CD14-positive monocyte (primary cell): ENCODE data around the gene GALNT17. TPM values are rescaled to one million over a fixed set of nuclear protein-coding genes. Genes with fewer than 3 reads are reported as not detected.

Experiments
- DNase-seq, 3 donors: peaks; one replicate each; pipeline ENCODE4 v3.0.0-alpha.2; 2011 to 2022
- H2AFZ ChIP-seq: 2 replicates; pipeline ENCODE4 v1.6.0; 2012; ENCODE audit warnings: mild to moderate bottlenecking, low read depth, low read length, inconsistent platforms; ENCODE audit not compliant: insufficient read depth, poor library complexity, severe bottlenecking
- H3K27ac ChIP-seq, 2 donors: 1 replicate in 1 of 2; 2 replicates in 1 of 2; pipeline ENCODE4 v1.5.1; 2012 to 2013; ENCODE audit warnings: low read length in 2 of 2, control low read depth in 1 of 2, inconsistent platforms in 1 of 2, low read depth in 1 of 2, mild to moderate bottlenecking in 1 of 2
- H3K27me3 ChIP-seq, 2 donors: one replicate each; pipeline versions ENCODE4 v1.6.0 to v1.6.1; 2011 to 2013; ENCODE audit warnings: low read length in 2 of 2; ENCODE audit not compliant: control insufficient read depth in 2 of 2, insufficient read depth in 2 of 2
- H3K36me3 ChIP-seq, 2 donors: replicated peaks in 1 of 2; 1 replicate in 1 of 2; 2 replicates in 1 of 2; pipeline versions ENCODE4 v1.5.1 to v1.6.1; 2012 to 2013; ENCODE audit warnings: low read length in 2 of 2, control low read depth in 1 of 2, inconsistent platforms in 1 of 2, mild to moderate bottlenecking in 1 of 2; ENCODE audit not compliant: insufficient read depth in 2 of 2, control insufficient read depth in 1 of 2
- H3K4me1 ChIP-seq, 2 donors: 1 replicate in 1 of 2; 2 replicates in 1 of 2; pipeline versions ENCODE4 v1.5.1 to v1.6.1; 2012 to 2013; ENCODE audit warnings: low read length in 2 of 2, control low read depth in 1 of 2, inconsistent platforms in 1 of 2, mild to moderate bottlenecking in 1 of 2, moderate library complexity in 1 of 2; ENCODE audit not compliant: insufficient read depth in 2 of 2, control insufficient read depth in 1 of 2
- H3K4me2 ChIP-seq: replicated peaks from 2 replicates; pipeline ENCODE3; 2012; ENCODE audit warnings: low read length, moderate library complexity, mild to moderate bottlenecking; ENCODE audit not compliant: poor library complexity, severe bottlenecking; ENCODE audit errors: extremely low read depth
- H3K4me3 ChIP-seq, 3 experiments: fragments of 200-600 bp in 1 of 3; sonication (generic) in 1 of 3; replicated peaks in 1 of 3; 1 replicate in 2 of 3; 2 replicates in 1 of 3; pipeline ENCODE4 v1.5.1; 2011 to 2013; ENCODE audit warnings: low read length in 3 of 3, mild to moderate bottlenecking in 3 of 3, control low read depth in 2 of 3, low read depth in 2 of 3, inconsistent platforms in 1 of 3, moderate library complexity in 1 of 3
- H3K79me2 ChIP-seq: 2 replicates; pipeline ENCODE4 v1.6.0; 2012; ENCODE audit warnings: mild to moderate bottlenecking, control low read depth, inconsistent platforms, low read length, moderate library complexity; ENCODE audit not compliant: insufficient read depth
- H3K9ac ChIP-seq: 2 replicates; pipeline ENCODE4 v1.6.0; 2017; ENCODE audit warnings: low read length, mild to moderate bottlenecking; ENCODE audit not compliant: insufficient read depth, poor library complexity, severe bottlenecking
- H3K9me3 ChIP-seq, 2 donors: replicated peaks in 1 of 2; 1 replicate in 1 of 2; 2 replicates in 1 of 2; pipeline versions ENCODE4 v1.5.1 to v1.6.1; 2012 to 2013; ENCODE audit warnings: low read length in 2 of 2, control low read depth in 1 of 2; ENCODE audit not compliant: control insufficient read depth in 1 of 2, insufficient read depth in 1 of 2
- H4K20me1 ChIP-seq: 2 replicates; pipeline ENCODE4 v1.6.0; 2012; ENCODE audit warnings: mild to moderate bottlenecking, low read length, control low read depth, moderate library complexity; ENCODE audit not compliant: insufficient read depth
- H3K27ac Mint-ChIP-seq, 7 donors: one replicate each; pipeline ENCODE4 v1.8.0; 2020; ENCODE audit warnings: mild to moderate bottlenecking in 7 of 7, mixed read lengths in 7 of 7, moderate library complexity in 6 of 7, inconsistent platforms in 2 of 7
- H3K27me3 Mint-ChIP-seq, 3 donors: one replicate each; pipeline ENCODE4 v1.8.0; 2021 to 2022; ENCODE audit warnings: low read depth in 3 of 3, mild to moderate bottlenecking in 3 of 3, mixed read lengths in 3 of 3, moderate library complexity in 3 of 3, inconsistent platforms in 1 of 3
- H3K36me3 Mint-ChIP-seq, 2 donors: one replicate each; pipeline ENCODE4 v1.8.0; 2020; ENCODE audit warnings: mixed read lengths in 2 of 2, inconsistent platforms in 1 of 2, mild to moderate bottlenecking in 1 of 2
- H3K4me1 Mint-ChIP-seq: one replicate; pipeline ENCODE4 v1.8.0; 2020; ENCODE audit warnings: mild to moderate bottlenecking, mixed read lengths
- H3K4me3 Mint-ChIP-seq, 2 donors: one replicate each; pipeline ENCODE4 v1.8.0; 2020; ENCODE audit warnings: mild to moderate bottlenecking in 2 of 2, mixed read lengths in 2 of 2, moderate library complexity in 1 of 2
- H3K9me3 Mint-ChIP-seq, 7 donors: one replicate each; pipeline ENCODE4 v1.8.0; 2020 to 2022; ENCODE audit warnings: mixed read lengths in 7 of 7, mild to moderate bottlenecking in 6 of 7, moderate library complexity in 6 of 7, inconsistent platforms in 2 of 7
- WGBS: methylation state at CpG from one replicate; pipeline ENCODE4 v1.1.5; 2013; ENCODE audit warnings: missing lambda C conversion rate; ENCODE audit not compliant: insufficient coverage; 5-methylcytosine and 5-hydroxymethylcytosine counted together
- intact Hi-C, 2 donors: fragments of 100-400 bp; cut with micrococcal nuclease; formaldehyde crosslinking; loops; one replicate each; pipeline versions ENCODE4 v1.15.0 to v1.15.1; 2023
- polyA plus RNA-seq, 3 donors: library from polyadenylated mRNA; depleted of rRNA in 1 of 3; unstranded in 2 of 3; stranded (reverse) in 1 of 3; fragments of 300-500 nt in 2 of 3; fragments of >200 nt in 1 of 3; fragmentation: Illumina TruSeq in 2 of 3; gene quantifications; 1 replicate in 2 of 3; 2 replicates in 1 of 3; pipeline ENCODE4 v1.2.3, GENCODE V29; 2012 to 2021
- TF ChIP-seq, protein P1 (sequence below): fragments of 200-600 bp; IDR thresholded peaks from one replicate; pipeline ENCODE4 v1.8.0; 2022; ENCODE audit warnings: antibody characterized with exemption, mild to moderate bottlenecking

Gene GALNT17
- polyA plus RNA-seq, 3 donors: not detected

DNA sequence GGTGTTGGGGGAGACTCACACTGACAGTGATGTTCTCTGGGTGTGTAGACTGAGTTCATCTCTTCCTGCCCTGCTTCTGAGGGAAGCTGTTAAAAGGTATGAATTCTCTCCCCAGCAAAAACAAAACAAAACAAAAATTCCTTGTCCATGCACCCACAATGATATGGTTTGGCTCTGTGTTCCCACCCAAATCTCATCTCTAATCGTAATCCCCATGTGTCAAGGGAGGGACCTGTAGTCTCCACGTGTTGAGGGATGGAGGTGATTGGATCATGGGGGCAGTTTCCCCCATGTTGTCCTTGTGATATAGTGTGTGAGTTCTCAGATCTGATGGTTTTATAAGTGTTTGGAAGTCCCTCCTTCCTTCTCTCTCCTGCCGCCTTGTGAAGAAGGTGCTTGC, 245.5 kb downstream of the GALNT17 start:
- no CpG with 5 or more reads among the region's 3 CpGs for WGBS
- Histone ChIP-seq H3K4me1 (no peaks in the 10 kb centered on the region), H3K27me3 (no peaks in the 10 kb centered on the region), H3K27ac (no peak overlapping the region), H3K9ac (no peak overlapping the region), H3K4me2 (no peak overlapping the region), H3K9me3 (peaks cover 57 to 85% of the 10 kb centered on the region in 2 donors), H2AFZ (no peak overlapping the region), H3K36me3 (no peaks in the 10 kb centered on the region), H3K4me3 (no peak overlapping the region), H3K79me2 (no peaks in the 10 kb centered on the region), H4K20me1 (no peaks in the 10 kb centered on the region)
- no peak for DNase-seq
- Mint-ChIP-seq H3K4me3 (no peak overlapping the region), H3K9me3 (peaks cover 33 to 62% (median 47%) of the 10 kb centered on the region in 7 donors), H3K27me3 (peaks cover 1 to 3% (median 1%) of the 10 kb centered on the region in 3 donors), H3K27ac (no peak overlapping the region), H3K36me3 (no peaks in the 10 kb centered on the region), H3K4me1 (no peaks in the 10 kb centered on the region)
- intact Hi-C loops: no loop called here
- TF ChIP-seq, protein P1, sequence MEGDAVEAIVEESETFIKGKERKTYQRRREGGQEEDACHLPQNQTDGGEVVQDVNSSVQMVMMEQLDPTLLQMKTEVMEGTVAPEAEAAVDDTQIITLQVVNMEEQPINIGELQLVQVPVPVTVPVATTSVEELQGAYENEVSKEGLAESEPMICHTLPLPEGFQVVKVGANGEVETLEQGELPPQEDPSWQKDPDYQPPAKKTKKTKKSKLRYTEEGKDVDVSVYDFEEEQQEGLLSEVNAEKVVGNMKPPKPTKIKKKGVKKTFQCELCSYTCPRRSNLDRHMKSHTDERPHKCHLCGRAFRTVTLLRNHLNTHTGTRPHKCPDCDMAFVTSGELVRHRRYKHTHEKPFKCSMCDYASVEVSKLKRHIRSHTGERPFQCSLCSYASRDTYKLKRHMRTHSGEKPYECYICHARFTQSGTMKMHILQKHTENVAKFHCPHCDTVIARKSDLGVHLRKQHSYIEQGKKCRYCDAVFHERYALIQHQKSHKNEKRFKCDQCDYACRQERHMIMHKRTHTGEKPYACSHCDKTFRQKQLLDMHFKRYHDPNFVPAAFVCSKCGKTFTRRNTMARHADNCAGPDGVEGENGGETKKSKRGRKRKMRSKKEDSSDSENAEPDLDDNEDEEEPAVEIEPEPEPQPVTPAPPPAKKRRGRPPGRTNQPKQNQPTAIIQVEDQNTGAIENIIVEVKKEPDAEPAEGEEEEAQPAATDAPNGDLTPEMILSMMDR: no peak

DNA sequence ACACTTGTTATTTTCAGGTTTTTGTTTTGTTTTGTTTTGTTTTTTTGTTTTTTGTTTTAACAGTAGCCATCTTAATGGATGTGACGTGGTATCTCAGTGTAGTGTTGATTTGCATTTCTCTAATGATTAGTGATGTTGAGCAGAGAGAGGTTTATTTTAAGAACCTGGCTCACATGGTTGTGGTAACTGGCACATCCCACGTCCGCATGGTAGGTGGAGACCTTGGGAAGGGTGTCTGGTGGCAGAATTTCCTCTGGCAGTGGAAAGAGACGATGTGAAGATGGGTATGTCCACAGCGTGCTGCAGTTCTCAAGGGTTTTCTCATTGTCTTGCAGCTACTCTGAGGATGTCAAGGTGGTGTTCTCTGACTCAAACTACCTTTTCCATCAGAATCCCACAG, 252.2 kb downstream of the GALNT17 start:
- H3K4me1 Mint-ChIP-seq: no peaks in the 10 kb centered on the region
- Histone ChIP-seq H3K9me3 (peaks cover 40 to 71% of the 10 kb centered on the region in 2 donors), H3K4me2 (no peak overlapping the region), H3K27ac (no peak overlapping the region), H3K27me3 (no peaks in the 10 kb centered on the region), H4K20me1 (no peaks in the 10 kb centered on the region), H3K36me3 (no peaks in the 10 kb centered on the region), H2AFZ (no peak overlapping the region), H3K79me2 (no peaks in the 10 kb centered on the region), H3K4me3 (no peak overlapping the region), H3K4me1 (no peaks in the 10 kb centered on the region), H3K9ac (no peak overlapping the region)
- peaks cover 0 to 4% (median 0%) of the 10 kb centered on the region in 3 donors for H3K27me3 Mint-ChIP-seq
- TF ChIP-seq, protein P1: no peak
- 91% methylated on average over 3 of the region's 5 CpGs for WGBS
- intact Hi-C loops: no loop called here
- no peak for DNase-seq
- H3K36me3 Mint-ChIP-seq: no peaks in the 10 kb centered on the region
- peaks cover 18 to 51% (median 37%) of the 10 kb centered on the region in 7 donors for H3K9me3 Mint-ChIP-seq
- H3K4me3 Mint-ChIP-seq: no peak overlapping the region
- H3K27ac Mint-ChIP-seq: no peak overlapping the region
